Vagina (tissue), 2 donors: ENCODE data around the gene AARS2. TPM values are rescaled to one million over a fixed set of nuclear protein-coding genes. Genes with fewer than 3 reads are reported as not detected.

Experiments used
- DNase-seq, 2 donors: peaks; one replicate each; pipeline ENCODE4 v3.0.0-alpha.2; 2017; ENCODE audit errors: extremely low spot score in 2 of 2
- H3K27ac ChIP-seq: fragments of 200-600 bp; sonication (generic); one replicate; pipeline ENCODE4 v1.5.1; 2019
- H3K27me3 ChIP-seq: fragments of 200-600 bp; sonication (generic); one replicate; pipeline ENCODE4 v1.5.1; 2019
- H3K36me3 ChIP-seq, 2 donors: fragments of 200-600 bp; sonication (generic); one replicate each; pipeline ENCODE4 v1.5.1; 2017 to 2019
- H3K4me1 ChIP-seq: fragments of 200-600 bp; sonication (generic); one replicate; pipeline ENCODE4 v1.5.1; 2019
- H3K4me3 ChIP-seq, 2 donors: fragments of 200-600 bp; sonication (generic); 1 replicate in 1 of 2; 2 replicates in 1 of 2; pipeline ENCODE4 v1.5.1; 2016 to 2019
- H3K9me3 ChIP-seq: fragments of 200-600 bp; sonication (generic); one replicate; pipeline ENCODE4 v1.5.1; 2019
- POLR2A ChIP-seq, 2 donors: fragments of 450-650 bp; IDR thresholded peaks; one replicate each; pipeline ENCODE4 v1.6.1; 2017; ENCODE audit warnings: antibody characterized with exemption in 2 of 2, mild to moderate bottlenecking in 2 of 2, moderate library complexity in 2 of 2
- POLR2AphosphoS5 ChIP-seq, 2 donors: sonication (generic); formaldehyde crosslinking; IDR thresholded peaks; one replicate each; pipeline ENCODE4 v1.9.0; 2017; ENCODE audit warnings: antibody characterized with exemption in 2 of 2, mild to moderate bottlenecking in 2 of 2, low read depth in 1 of 2; ENCODE audit not compliant: insufficient read depth in 1 of 2
- intact Hi-C: fragments of 100-400 bp; cut with DNase I; formaldehyde crosslinking; loops from one replicate; pipeline ENCODE4 v1.15.1; 2023
- total RNA-seq: library from RNA; depleted of rRNA; stranded (reverse); fragments of >200 nt; gene quantifications from one replicate; pipeline ENCODE4 v1.2.3, GENCODE V29; 2016
- TF ChIP-seq, protein P1 (sequence below), 3 experiments: fragments of 450-650 bp in 2 of 3; fragments of 200-600 bp in 1 of 3; sonication (generic) in 1 of 3; IDR thresholded peaks; one replicate each; pipeline ENCODE4 v1.5.1; 2017 to 2019; ENCODE audit warnings: antibody characterized with exemption in 3 of 3, mild to moderate bottlenecking in 2 of 3, moderate library complexity in 2 of 3

Gene AARS2
- total RNA-seq, 1 donor from 2014 or later = 13.3 TPM

DNA sequence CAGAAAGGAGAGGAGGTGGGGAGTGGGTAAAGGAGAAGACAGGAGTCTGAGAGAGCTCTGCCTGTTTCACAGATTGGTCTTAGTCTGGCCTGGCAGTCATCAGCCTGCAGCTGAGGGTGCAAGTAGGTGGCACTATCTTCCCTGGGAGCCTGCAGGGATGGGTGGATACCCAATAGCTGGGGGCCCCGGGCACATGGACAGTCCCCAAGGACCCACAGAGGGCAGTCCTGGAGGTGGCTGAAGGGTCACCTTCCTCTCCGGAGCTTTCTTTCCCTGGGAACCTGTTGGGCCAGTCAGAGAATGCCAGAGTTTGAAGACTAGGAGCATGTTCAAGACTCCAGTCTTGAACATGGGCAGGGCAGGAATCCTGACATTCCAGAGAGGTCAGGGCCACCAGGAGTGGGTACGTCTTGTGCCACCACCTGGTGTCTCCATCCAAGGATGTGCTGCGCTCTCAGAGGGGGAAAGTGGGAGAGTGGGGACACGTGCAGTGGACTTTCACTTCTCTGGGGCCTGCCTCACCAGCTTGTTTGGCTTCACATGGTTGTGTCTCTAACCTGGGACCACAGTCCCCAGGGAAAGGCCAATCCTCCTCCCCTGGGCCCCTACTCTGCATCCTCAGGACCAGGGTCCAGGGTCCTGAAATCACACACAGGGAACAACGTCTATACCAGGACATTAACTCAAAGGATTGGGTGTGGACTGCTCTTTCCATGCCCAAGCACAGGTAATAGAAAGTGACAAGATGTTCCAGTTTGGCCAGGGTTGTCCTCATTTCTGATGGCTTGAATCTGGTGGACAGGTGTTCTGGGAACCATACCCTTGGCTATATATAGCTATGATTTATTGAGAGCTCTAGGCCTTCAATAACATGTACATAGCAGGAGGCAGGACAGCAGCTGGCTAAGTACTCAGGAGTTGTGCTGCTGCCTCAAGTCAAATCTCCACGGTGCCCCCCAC lies 18.0 kb downstream of the AARS2 start:
- H3K4me1 ChIP-seq = peaks cover 17% of the 10 kb centered on the region
- no peak overlapping the region for H3K4me3 ChIP-seq
- H3K27ac ChIP-seq = no peak overlapping the region
- TF ChIP-seq POLR2A (IDR thresholded peaks at IDR 0.05) (no peak), POLR2AphosphoS5 (IDR thresholded peaks at IDR 0.05; ENCODE audit: insufficient read depth in 1 of 2, low read depth in 1 of 2) (no peak)
- TF ChIP-seq, protein P1, sequence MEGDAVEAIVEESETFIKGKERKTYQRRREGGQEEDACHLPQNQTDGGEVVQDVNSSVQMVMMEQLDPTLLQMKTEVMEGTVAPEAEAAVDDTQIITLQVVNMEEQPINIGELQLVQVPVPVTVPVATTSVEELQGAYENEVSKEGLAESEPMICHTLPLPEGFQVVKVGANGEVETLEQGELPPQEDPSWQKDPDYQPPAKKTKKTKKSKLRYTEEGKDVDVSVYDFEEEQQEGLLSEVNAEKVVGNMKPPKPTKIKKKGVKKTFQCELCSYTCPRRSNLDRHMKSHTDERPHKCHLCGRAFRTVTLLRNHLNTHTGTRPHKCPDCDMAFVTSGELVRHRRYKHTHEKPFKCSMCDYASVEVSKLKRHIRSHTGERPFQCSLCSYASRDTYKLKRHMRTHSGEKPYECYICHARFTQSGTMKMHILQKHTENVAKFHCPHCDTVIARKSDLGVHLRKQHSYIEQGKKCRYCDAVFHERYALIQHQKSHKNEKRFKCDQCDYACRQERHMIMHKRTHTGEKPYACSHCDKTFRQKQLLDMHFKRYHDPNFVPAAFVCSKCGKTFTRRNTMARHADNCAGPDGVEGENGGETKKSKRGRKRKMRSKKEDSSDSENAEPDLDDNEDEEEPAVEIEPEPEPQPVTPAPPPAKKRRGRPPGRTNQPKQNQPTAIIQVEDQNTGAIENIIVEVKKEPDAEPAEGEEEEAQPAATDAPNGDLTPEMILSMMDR (IDR thresholded peaks at IDR 0.05) = no peak
- intact Hi-C loops = no loop called here
- no peaks in the 10 kb centered on the region for H3K9me3 ChIP-seq
- no peaks in the 10 kb centered on the region for H3K27me3 ChIP-seq
- H3K36me3 ChIP-seq = no peaks in the 10 kb centered on the region
- DNase-seq = no peak

DNA sequence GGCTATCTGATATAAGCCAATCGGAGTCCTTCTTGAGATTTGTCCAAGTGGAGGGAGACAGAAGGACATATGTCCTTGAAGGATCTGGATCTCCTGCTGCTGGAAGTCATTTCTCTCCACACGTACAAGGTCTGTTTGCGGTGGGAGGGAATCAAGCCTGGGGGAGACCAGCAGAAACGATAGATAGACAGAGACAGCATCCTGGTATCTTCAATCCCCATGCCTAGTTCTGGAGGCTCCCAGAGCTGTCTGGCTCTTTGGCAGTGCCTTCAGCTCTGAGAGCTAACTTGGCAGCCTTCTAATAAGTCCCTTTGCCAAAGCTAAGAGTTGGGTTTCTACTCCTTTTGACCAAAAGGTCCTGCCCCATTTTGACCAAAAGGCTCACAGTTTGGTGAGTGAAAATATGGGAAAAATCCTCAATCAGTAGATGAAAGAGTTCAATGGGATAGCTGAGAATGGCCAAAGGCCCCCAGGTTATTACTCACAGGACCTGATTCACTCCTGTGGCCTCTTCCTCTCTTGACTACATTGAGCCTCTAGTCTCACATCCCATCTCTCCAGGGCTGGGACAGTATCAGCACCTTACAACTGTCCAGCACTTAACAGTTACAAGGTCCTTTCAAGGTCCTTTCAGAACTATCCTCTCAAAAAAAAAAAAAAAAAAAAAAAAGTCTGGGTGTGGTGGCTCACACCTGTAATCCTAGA lies 20.3 kb downstream of the AARS2 start:
- Histone ChIP-seq H3K36me3 (no peaks in the 10 kb centered on the region), H3K4me3 (no peak overlapping the region), H3K4me1 (peaks cover 11% of the 10 kb centered on the region), H3K9me3 (no peaks in the 10 kb centered on the region), H3K27ac (no peak overlapping the region), H3K27me3 (no peaks in the 10 kb centered on the region)
- no peak for DNase-seq
- intact Hi-C loops = no loop called here
- no peak for TF ChIP-seq POLR2A (IDR thresholded peaks at IDR 0.05)
- TF ChIP-seq, protein P1 (IDR thresholded peaks at IDR 0.05) = no peak
- TF ChIP-seq POLR2AphosphoS5 (IDR thresholded peaks at IDR 0.05; ENCODE audit: insufficient read depth in 1 of 2, low read depth in 1 of 2) = no peak

DNA sequence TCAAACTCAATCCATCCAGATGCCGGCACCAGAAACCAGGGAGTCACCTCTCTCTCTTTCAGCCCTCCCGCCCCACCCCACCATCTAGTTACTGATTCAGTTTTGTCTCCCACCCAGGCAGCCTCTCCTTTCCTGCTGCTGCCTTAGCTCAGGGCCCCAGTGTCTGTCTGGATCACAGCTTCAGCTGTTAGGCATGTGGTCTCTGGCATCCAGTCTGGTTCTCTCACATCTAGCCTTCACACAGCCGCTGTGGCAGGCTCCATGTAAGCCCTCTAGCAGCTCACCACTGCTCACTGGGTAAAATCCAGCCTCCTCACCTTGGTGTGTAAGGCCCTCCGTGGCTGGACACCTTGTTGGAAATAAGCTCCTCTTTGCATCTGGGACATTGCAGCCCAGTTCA lies 21.3 kb downstream of the AARS2 start:
- peaks cover 2% of the 10 kb centered on the region for H3K4me1 ChIP-seq
- no peaks in the 10 kb centered on the region for H3K27me3 ChIP-seq
- DNase-seq = no peak
- H3K36me3 ChIP-seq = no peaks in the 10 kb centered on the region
- intact Hi-C loops = no loop called here
- H3K9me3 ChIP-seq = no peaks in the 10 kb centered on the region
- TF ChIP-seq, protein P1 (IDR thresholded peaks at IDR 0.05) = no peak
- TF ChIP-seq POLR2A (IDR thresholded peaks at IDR 0.05) = no peak
- H3K27ac ChIP-seq = no peak overlapping the region
- no peak overlapping the region for H3K4me3 ChIP-seq

DNA sequence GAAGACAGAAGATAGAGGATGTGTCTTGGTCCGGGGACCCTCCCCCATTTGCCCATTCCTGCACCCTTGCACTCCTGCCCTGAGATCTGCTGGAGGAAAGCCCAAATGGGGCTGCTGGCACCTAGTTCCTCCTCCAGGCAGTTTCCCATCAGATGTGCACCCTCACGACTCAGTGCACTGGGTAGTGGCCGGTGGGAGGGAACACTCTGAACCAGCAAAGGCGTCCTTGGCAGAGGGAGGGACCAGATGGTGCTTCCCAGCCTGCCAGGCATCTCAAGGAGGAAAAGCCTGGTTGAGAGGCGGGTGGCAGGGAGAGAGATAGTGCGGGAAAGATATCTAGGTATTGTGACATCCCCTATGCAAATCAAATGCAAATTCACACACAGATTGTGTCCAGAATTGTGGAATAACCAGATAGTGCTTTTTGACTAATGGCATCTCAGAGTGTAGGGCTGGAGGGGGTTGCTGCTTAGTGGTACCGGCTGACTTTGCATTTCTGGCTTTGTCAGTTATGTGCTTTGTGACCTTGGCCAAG lies 23.4 kb downstream of the AARS2 start:
- intact Hi-C loops = no loop called here
- Histone ChIP-seq H3K36me3 (no peaks in the 10 kb centered on the region), H3K9me3 (no peaks in the 10 kb centered on the region), H3K27me3 (no peaks in the 10 kb centered on the region), H3K4me1 (no peaks in the 10 kb centered on the region), H3K27ac (no peak overlapping the region), H3K4me3 (no peak overlapping the region)
- TF ChIP-seq POLR2A (IDR thresholded peaks at IDR 0.05) (no peak), POLR2AphosphoS5 (IDR thresholded peaks at IDR 0.05; ENCODE audit: insufficient read depth in 1 of 2, low read depth in 1 of 2) (no peak)
- TF ChIP-seq, protein P1 (IDR thresholded peaks at IDR 0.05) = no peak
- DNase-seq = no peak
